Measurements from ENCODE around the gene FHIT.
A peak's percentile ranks its signal among the peaks of the same experiment; 100 is the strongest.

FHIT gene

GRCh38 chr3:59772416-59773408 is 1478.5 kb downstream of the FHIT start:
- peak; percentile 15 for DNase-seq

GRCh38 chr3:59771768-59772181 is 1479.5 kb downstream of the FHIT start:
- no peak for DNase-seq

GRCh38 chr3:59769127-59769750 is 1482.0 kb downstream of the FHIT start:
- DNase-seq: no peak

GRCh38 chr3:59766200-59766872 is 1484.9 kb downstream of the FHIT start:
- DNase-seq: no peak

- DNase-seq: no peak
These were observed 1487.1 kb downstream of the FHIT start for GRCh38 chr3:59764171-59764570.

GRCh38 chr3:59762941-59763340 is 1488.3 kb downstream of the FHIT start:
- no peak for DNase-seq

GRCh38 chr3:59759298-59760031 is 1491.8 kb downstream of the FHIT start:
- DNase-seq: no peak

GRCh38 chr3:59758672-59759071 is 1492.6 kb downstream of the FHIT start:
- no peak for DNase-seq

- no peak for DNase-seq
These were observed 1494.3 kb downstream of the FHIT start for GRCh38 chr3:59756934-59757333.

- DNase-seq: no peak
These were observed 1496.7 kb downstream of the FHIT start for GRCh38 chr3:59754456-59755129.

GRCh38 chr3:59753808-59754450 is 1497.3 kb downstream of the FHIT start:
- DNase-seq: no peak

GRCh38 chr3:59752925-59753324 is 1498.3 kb downstream of the FHIT start:
- no peak for DNase-seq

- DNase-seq: no peak
These were observed 1499.6 kb downstream of the FHIT start for GRCh38 chr3:59751606-59752005.

- no peak for DNase-seq
These were observed 1500.9 kb downstream of the FHIT start for GRCh38 chr3:59750391-59750790.

GRCh38 chr3:59749291-59749690 is 1502.0 kb downstream of the FHIT start:
- DNase-seq: no peak

GRCh38 chr3:59746585-59746984 is 1504.7 kb downstream of the FHIT start:
- no peak for DNase-seq

- no peak for DNase-seq
These were observed 1514.0 kb downstream of the FHIT start for GRCh38 chr3:59737241-59737640.

GRCh38 chr3:59734061-59734460 is 1517.2 kb downstream of the FHIT start:
- no peak for DNase-seq

GRCh38 chr3:59733041-59733809 is 1518.0 kb downstream of the FHIT start:
- DNase-seq: no peak

- no peak for DNase-seq
These were observed 1519.3 kb downstream of the FHIT start for GRCh38 chr3:59731943-59732342.

- DNase-seq: no peak
These were observed 1520.7 kb downstream of the FHIT start for GRCh38 chr3:59730591-59730990.
